EL (cell line): ENCODE results near the gene SYNGR3.
A peak's percentile ranks its signal among the peaks of the same experiment; 100 is the strongest.
"Not testable (repeated sequence)": the region's sequence is repeated elsewhere in the genome, so short reads cannot be mapped to it uniquely, and the experiment has no call there.

Experiments
- DNase-seq: peaks from one replicate; pipeline ENCODE4 v3.0.0-alpha.2; 2016

The SYNGR3 gene

DNA sequence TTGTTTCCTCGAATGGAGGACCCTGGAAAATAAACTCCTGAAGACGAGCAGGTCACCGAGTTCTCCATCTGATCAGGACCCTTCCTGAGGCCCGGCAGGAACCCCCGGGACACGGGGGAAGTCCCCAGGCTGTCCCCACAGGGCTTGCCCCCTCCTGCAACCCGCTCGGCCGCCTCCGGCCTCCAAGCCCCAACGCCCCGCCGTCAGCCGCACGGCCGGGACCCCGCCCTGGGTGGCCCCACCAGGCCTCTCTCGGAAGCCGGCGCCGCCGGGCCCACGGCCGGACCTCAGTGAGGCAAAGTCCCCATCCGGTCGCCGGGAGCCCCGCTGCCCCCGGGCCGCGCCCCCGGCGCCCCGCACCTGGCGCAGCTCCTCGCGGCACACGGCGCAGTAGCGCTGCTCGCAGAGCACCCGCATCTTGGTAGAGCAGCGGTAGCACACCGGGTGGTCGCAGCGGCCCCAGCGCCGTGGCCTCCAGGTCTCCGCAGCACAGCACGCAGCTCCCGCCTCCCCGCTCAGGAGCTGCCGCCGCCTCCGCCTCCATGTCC lies 19.5 kb downstream of the SYNGR3 start:
- no peak for DNase-seq

DNA sequence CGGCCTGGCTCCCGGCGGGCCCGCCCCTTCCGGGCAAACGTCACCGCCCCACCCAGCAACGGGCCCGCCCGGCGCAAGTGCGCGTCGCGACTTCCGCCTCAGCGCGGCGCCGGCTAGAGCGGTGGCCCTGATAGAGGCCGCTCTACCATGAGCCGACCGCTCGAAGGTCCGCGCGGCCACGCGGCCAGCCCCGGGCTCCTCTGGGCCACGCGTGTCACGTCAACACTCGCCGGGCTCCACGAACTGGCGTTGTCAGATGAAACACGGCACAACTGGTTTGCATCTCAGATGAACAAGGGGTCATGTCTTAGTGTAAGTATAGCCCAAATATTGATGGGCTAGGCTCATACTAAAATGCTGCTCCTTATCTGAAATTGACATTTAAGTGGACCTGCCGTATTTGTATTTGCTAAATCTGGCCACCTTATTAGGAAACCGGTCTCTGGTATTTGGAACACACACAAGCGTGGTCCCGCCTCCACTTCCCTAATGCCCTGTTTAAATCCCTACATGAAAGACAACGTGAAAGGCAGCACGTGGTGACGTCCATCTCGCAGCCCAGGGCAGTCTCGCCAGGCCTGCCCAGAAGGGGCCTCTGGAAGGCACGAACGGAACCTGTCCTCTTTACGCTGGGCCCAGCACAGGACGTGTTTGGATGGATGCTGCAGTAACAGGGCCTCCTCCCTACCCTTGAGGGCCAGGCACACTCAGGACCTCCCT lies 20.2 kb downstream of the SYNGR3 start, which contains the start of gene ZNF598:
Gene ZNF598 (minus strand): TSS at position 31 of the 720 bp plus-strand sequence.
- peak; percentile 83 for DNase-seq

DNA sequence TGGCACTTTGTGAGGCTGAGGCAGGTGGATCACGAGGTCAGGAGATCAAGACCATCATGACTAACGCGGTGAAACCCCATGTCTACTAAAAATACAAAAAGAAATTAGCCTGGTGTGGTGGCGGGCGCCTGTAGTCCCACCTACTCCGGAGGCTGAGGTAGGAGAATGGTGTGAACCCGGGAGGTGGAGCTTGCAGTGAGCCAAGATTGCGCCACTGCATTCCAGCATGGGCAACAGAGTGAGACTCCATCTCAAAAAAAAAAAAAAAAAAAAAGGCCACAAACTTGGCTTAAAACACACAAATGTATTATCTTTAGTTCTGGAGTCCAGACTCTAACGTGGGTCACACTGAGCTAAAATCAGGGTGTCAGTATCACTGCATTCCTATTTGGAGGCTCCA lies 22.0 kb downstream of the SYNGR3 start:
- not testable (repeated sequence) for DNase-seq

DNA sequence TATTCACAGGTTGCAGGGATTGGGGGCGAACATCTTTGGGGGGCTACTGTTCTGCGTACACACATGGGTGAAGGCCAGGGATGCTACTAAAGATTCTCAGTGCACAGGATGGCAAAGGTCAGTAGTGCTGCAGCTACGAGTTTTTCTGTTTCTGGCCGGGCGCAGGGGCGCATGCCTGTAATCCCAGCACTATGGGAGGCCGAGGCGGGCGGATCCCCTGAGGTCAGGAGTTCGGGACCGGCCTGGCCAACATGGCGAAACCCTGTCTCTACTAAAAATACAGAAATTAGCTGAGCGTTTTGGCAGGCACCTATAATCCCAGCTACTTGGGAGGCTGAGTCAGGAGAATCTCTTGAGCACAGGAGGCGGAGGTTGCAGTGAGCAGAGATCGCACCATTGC lies 23.8 kb downstream of the SYNGR3 start:
- no peak for DNase-seq

DNA sequence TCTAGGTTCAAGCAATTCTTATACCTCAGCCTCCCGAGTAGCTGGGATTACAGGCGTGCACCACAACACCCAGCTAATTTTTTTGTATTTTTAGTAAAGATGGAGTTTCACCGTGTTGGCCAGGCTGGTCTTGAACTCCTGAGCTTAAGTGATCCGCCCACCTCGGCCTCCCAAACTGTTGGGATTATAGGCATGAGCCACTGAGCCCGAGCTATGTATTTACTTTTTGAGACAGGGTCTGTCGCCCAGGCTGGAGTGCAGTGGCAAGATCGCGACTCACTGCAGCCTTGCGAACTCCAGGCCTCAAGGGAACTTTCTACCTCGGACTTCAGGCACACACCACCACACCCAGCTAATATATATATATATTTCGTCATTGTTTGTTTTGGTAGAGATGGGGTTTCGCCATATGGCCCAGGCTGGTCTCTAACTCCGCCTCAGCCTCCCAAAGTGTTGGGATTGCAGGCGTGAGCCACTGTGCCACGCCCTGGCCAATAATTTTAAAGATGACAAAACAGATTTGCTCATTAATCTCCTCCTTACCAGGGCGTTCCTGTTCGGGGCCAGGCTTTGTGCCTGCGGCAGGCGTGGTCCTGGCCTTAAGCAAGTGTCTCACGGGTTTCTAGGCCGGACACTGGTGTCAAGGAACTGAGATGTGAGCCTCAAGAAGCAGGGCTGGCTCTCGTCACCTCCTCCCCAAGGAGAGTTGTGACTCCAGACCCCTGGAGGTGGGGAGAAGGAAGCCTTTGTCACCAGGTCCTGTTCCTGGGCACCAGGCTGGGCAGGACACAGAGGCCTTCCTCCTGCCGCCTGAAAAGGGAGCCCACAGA lies 25.6 kb downstream of the SYNGR3 start:
- no peak for DNase-seq

DNA sequence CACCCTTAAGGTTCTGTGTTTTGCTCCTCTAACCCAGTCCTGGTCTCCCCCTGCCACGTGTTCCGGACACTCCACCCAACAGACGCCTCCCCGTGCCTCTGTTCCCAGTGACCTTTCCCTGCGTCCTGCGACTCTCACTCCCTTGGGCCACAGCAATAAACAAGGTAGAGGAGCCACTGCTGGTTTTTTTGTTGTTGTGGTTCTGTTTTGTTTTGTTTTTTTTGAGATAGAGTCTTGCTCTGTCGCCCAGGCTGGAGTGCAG lies 26.1 kb downstream of the SYNGR3 start:
- DNase-seq, result no peak

DNA sequence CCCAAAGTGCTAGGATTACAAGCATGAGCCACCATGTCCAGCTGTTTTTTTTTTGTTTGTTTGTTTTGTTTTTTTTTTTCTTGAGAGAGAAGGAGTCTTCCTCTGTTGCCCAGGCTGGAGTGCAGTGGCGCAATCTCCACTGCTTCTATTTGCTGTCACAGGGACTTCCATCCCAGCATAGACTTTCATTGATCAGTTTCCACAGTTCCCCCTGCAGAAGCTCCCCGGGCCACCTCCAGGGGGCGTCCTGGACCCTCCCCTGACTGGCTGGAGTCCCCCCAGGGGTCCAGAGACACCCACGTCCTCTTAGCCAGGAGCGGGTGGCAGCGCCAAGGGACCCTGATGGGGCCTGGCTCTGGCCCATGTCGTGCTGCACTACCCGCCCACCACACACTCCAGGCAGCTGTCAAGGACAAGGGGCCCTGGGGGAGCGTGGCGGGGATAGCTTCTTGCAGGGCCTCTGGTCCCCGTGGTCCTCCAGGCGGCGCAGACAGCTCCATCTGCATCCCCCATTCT lies 26.7 kb downstream of the SYNGR3 start:
- no peak for DNase-seq

DNA sequence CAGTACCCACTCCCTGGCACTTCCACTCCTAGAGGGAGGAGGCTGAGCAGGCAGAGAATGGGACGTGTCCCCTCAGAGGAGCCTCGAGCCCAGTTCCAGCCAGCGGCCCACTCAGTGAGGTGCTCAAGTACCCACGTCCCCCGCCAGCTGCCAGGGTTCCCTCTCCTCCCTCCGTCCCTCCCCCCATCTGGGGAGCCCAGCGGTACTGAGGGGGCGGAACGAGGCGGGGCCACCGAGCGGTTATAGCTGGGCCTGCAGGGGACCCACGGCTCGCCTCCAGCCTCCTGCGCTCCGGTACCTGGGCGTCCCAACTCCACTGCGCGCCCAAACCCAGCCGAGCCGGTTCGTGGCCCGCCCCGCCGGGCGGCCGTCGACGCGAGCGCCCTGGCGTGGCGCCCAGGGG lies 29.7 kb downstream of the SYNGR3 start, which contains the start of gene NPW:
Gene NPW (plus strand): TSS at position 268 of the 403 bp plus-strand sequence.
- no peak for DNase-seq

DNA sequence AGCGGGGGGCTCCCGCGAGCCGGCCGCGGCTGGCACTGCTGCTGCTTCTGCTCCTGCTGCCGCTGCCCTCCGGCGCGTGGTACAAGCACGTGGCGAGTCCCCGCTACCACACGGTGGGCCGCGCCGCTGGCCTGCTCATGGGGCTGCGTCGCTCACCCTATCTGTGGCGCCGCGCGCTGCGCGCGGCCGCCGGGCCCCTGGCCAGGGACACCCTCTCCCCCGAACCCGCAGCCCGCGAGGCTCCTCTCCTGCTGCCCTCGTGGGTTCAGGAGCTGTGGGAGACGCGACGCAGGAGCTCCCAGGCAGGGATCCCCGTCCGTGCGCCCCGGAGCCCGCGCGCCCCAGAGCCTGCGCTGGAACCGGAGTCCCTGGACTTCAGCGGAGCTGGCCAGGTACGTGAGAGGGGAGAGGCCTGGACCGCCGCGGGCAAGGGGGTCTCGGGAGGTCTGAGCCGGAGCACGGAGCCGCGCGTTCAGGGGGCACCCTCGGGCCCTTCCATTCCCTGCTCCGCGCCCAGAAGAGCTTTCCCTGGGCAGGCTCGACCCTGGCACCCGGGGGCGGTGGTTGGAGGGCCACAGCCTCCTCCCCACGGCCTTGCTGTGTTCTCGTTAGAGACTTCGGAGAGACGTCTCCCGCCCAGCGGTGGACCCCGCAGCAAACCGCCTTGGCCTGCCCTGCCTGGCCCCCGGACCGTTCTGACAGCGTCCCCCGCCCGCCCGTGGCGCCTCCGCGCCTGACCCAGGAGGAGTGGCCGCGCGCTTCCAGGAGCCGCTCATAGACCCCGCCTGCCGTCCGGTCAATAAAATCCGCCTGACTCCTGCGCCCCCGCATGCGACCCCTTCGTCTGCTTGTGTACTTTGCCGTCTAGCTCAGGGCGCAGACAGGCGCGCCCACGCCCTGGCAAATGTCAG lies 30.4 kb downstream of the SYNGR3 start:
- no peak for DNase-seq

DNA sequence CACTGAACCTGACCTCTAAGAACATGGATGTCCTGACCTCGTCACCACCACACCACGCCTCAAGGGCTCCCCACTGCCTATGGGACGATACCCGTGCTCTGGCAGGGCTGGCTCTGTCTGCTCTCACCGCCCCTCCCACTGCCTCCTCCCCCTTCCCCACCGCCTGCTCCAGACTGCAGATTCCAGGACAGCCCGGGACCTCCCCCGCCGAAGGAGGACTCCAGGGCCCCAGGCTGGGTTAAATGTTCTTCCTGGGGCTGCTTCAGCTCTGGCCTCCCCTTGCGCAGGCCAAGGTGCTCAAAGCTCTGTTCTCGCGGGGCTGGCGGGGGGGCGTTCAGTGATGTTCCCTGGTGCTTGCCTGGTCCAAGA lies 32.9 kb downstream of the SYNGR3 start:
- DNase-seq, result peak; percentile 68

DNA sequence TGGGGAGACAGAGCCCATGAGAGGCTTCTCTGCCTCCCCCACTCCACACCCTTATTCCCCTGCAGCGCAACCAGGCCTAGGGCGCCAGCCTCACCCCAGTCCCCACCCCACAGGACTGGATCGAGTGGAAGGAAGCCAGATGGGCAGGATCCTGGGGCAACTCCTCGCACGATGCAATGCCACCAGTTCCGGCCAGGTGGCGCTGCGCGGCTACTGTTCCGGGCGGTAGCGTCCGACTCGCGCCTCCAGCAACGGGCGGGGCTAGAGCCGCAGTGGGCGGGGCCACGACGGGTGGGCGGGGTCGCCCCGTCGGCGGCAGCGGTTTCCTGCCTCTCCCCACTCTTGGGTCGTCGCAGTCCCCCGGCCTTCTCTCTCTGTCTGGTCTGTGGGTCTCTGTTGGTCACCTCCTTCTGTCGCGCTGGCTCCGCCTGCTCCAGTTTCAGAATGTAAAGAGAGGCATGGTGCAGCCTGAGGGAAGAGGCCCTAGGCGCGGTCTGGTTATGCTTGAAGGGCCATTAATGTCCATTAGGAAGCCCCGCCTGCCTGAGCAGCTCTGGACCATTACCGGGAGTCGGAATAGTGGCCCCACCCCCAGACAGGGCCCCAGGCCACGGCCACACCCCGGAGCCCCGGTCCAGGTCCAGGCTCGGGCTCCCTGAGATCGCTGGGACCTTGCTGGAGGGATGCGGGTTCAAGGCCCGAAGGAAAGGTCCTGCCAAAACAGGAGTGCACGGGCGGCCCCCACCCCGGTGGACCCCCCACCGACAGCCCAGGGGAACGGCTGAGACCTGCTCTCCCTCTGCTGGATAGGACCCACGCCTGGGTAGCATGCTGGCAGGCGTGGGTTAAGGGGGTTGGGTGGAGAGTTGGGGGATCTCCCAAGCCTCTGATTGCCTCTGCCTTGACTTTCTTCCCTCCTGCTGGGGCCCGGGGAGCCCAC lies 33.6 kb downstream of the SYNGR3 start:
- peak; percentile 85 for DNase-seq

DNA sequence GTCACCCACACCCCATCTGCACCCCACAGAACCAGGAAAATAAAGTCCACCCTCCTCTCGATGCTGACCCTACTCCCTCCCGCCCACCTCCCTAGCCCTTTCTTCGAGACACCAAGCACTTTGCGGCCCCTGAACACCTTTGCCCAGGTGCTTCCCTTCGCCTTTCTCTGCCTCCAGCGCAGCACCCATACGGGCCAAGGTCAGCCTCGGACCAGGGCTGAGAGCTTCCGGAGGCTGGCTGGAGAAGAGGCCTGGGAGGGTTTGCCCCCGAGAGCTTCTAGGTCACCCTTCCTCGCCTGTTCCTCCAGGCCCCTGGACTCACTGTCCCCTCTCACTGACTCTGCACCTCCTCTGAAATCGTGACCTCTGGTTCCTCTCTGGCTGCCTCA lies 34.3 kb downstream of the SYNGR3 start:
- no peak for DNase-seq

DNA sequence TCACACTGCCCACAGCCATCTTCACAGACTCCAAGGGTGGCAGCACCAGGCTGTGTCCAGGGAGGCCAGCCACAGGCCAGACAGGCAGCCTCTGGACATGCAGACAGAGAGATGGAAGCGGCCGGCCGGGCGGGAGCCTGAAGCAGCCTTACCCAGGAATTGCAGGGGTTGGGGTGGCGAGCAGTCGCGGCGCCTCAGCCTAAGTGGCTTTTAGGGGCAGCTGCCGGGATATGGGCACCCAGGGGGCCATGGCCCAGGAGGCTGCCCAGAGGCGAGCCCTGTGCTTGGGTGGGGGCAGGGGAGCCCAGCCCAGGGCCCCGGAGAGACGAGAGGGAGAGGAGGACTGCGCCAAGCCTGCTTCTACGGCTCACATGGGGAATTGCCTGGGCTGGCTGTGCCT lies 35.5 kb downstream of the SYNGR3 start:
- no peak for DNase-seq

DNA sequence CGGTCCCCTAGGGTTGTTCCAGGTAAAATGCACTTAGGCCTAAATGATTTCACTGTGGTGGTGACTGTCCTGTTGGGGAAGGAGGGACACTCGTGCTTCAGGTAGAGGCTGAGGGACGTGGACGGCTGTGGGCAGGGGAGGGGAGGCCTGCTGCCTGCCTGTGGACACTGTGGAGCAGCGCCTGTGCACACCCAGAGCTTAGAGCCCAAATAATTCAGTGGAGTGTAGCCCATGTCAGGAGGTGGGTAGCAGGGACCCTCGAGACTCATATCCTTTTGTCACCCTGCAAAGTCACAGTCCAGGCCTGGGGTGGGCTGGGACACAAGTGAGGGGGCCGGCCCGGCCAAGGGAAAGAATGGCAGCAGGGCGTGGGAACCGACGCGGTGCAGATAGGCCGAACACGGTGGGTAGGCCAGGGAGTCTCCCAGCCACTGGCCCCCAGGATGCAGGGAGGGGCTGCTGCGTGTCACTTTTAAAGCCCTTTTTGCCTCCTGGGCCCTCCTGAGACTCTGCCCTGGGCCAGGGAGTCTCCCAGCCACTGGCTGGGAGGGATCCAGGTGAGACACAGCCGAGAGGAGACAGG lies 36.2 kb downstream of the SYNGR3 start:
- DNase-seq, result no peak

DNA sequence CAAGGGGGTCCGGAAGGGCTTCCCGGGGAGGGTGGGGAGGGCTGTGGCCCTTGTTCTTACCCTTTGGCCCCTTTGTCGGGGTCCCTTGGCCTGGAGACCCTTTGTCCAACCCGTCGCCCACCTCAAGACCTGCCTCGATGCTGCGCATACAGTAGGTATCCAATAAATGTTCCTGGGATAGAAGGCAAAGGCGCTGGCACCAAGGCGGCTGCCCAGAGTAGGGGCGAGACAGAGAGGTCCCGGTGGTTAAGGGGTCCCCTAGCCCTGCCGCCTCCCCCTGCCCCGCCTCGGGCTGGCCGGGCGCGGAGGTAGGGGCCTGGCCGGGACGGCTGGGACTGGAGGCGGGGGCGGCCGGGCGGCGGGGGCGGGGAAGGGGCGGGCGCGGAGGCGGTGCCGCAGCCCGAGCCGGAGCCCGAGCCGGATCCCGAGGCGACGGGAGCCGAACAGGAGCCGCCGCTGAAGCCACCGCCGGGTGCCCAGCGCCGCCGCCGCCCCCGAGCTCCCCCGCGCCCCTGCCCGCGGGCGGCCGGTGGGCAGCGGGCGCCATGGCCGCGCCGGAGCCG lies 36.8 kb downstream of the SYNGR3 start, which contains the start of gene NHERF2:
Gene NHERF2 (plus strand): TSS at position 442 of the 563 bp plus-strand sequence. CDS start 104 bp downstream, at position 546.
- no peak for DNase-seq

DNA sequence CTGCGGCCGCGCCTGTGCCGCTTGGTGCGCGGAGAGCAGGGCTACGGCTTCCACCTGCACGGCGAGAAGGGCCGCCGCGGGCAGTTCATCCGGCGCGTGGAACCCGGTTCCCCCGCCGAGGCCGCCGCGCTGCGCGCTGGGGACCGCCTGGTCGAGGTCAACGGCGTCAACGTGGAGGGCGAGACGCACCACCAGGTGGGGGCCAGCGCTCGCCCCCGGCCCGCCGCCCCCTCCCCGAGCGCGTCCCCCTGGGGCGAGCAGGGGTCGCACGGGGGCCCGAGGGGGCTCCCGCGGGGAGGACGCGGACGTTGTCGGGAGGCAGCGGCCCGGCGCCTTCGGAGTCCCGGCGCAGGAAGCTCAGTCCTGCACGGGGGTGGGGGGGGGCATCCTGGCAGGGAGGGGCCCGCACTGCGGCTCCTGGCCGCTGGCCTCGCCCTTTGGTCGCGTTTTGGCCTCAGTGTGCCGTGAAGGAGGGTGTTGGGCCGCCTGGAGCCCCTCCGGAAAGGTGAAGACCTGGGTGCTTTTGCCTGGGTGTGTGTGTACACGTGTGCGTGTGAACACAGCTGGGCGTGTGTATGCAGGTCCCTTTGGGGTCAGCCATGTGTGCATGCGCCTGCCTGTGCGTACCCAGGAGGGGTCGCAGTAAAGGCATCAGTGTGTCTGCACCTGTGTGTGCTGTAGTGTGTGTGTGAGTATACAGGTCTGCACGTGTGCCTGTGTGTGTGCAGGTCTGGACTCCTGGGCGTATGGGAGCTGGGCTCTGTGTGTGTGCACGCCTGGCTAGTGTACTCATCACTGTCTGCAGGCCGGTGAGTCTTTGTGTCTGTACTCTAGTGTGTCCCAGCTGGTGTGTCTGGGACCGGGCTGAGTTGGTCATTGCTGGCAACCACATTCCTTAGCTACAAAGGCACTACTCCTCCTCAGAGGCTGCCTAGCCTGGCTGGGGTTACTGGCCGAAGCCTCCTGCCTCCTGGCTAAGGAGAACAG lies 37.5 kb downstream of the SYNGR3 start:
- DNase-seq, result peak; percentile 56

DNA sequence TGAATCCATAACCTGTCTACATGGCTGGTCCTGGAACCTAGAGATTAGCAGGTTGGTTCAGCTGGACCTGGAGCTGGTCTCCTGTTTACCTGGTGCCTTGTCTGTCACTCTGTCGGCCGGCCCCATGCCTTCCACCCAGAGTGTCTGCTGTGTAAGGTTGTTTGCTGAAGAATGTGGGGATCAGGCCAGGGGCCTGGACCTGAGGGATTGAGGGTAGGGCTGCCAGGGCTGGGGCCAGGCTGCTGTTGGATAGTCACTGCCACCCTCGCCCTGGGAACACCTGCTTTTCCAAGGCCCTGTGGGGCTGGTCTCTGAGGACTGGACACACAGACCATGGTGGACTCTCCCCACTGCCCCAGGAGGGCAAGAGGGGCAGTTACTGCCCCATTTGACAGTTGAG lies 38.4 kb downstream of the SYNGR3 start:
- DNase-seq, result no peak

DNA sequence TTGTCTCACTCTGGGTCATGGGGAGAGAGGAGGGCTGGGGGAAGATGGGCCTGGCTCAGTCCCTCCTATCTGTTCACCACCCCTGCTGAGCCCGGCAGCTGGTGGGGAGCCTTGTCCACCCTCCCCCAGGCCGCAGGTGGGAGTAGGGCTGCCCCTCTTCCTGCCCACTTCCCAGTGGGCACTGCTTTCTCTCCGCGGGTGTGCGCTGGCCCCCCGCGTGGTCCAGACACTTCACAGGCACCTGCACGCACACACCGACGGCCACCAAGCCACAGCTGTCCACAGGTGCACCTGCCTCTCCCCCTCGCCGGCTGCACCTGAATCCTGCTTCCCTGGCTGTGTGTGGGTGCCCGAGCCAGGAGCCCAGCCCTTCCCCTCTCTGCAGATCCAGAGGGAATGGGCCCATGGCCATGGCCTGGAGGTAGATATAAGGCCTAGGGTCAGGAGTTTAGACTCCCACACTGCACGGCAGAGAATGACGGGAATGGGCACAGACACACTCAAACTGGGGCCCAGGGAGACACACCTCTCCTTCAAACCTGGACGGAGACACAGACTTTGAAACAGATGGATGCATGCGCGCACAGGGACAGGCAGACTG lies 39.0 kb downstream of the SYNGR3 start:
- no peak for DNase-seq

DNA sequence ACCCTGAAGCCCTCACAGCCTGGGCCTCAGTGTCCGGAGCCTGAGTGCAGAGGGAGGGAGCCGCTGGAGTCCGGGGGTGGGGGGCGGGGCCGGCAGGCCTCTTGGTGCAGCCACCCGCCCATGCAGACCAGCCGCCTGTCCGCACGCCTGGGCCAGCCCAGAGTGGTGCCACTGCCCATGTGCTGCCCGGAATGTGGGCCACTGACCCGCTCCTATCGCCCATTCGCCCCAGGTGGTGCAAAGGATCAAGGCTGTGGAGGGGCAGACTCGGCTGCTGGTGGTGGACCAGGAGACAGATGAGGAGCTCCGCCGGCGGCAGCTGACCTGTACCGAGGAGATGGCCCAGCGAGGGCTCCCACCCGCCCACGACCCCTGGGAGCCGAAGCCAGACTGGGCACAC lies 39.6 kb downstream of the SYNGR3 start:
- DNase-seq, result no peak
